GM12874 (cell line): Measurements from ENCODE around the gene UBE2V1.

ENCODE experiments used
- CTCF ChIP-seq: IDR thresholded peaks from 2 replicates; pipeline ENCODE4 v1.5.1; 2011; ENCODE audit warnings: low read depth, mild to moderate bottlenecking, control low read depth, low read length, moderate library complexity; ENCODE audit not compliant: insufficient read depth

UBE2V1 gene

GRCh38 chr20:50073500-50073899, 39.5 kb downstream of the UBE2V1 start:
- TF ChIP-seq CTCF: no peak

GRCh38 chr20:50071039-50071888, 41.7 kb downstream of the UBE2V1 start:
- TF ChIP-seq CTCF: peak; percentile 99

GRCh38 chr20:50070361-50070760, 42.6 kb downstream of the UBE2V1 start:
- TF ChIP-seq CTCF: no peak

- TF ChIP-seq CTCF: no peak
These were observed 44.8 kb downstream of the UBE2V1 start for GRCh38 chr20:50068041-50068651.

- TF ChIP-seq CTCF: no peak
These were observed 45.5 kb downstream of the UBE2V1 start for GRCh38 chr20:50067461-50067860.

GRCh38 chr20:50067018-50067417, 45.9 kb downstream of the UBE2V1 start:
- no peak for TF ChIP-seq CTCF

GRCh38 chr20:50066161-50066834, 46.7 kb downstream of the UBE2V1 start:
- no peak for TF ChIP-seq CTCF
